ENCODE results near the gene ST8SIA1. TPM values are rescaled to one million over a fixed set of nuclear protein-coding genes. Genes with fewer than 3 reads are reported as not detected.

ST8SIA1 gene
- total and polyA plus RNA-seq, 2 of the 4 experiments (the other 2 are of a cell fraction), result not detected

DNA sequence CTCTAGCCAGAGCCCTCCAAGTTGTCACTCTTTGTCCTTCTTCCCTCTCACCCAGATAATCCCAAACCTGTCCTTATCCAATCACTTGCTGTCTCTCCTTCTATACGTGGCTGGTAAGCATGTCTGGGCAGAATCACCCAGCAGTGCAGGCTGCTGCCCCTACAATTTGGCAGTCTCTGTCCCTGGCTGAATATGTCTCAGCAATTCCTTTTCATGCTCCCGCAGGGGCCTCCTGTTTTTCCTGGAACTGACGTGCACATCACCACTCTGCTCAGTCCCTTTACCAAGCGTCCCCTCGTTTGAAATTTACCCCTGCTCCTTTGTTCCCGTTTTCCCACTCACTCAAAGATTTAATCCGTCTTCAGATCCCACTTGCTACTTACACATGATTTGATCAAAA, 80.0 kb downstream of the ST8SIA1 start:
- H2AK9ac ChIP-seq (replicated peaks; ENCODE audit: low read depth, low read length, poor library complexity), result no peak overlapping the region
- H3K4me2 ChIP-seq (ENCODE audit: low read depth, low read length), result no peak overlapping the region
- H3K4me1 ChIP-seq (ENCODE audit: control insufficient read depth, insufficient read depth, low read length), result no peaks in the 10 kb centered on the region; the same call in 1 of the 2 replicates
- no peak overlapping the region for H3K4ac ChIP-seq (ENCODE audit: low read depth, low read length)
- intact Hi-C loops (cut with micrococcal nuclease) (no loop called here), in situ Hi-C loops (cut with MboI; ENCODE audit: low sequenced_read_pairs) (no loop called here), dilution Hi-C loops (cut with HindIII; ENCODE audit: low sequenced_read_pairs, unreplicated experiment) (no loop called here)
- no peak for ATAC-seq (ENCODE audit: low read depth)
- H3K9ac ChIP-seq (ENCODE audit: low read depth, low read length), result no peak overlapping the region
- H2AK5ac ChIP-seq (ENCODE audit: low read depth, low read length), result no peak overlapping the region
- no peaks in the 10 kb centered on the region for H3K9me1 ChIP-seq (ENCODE audit: insufficient read depth, low read length)
- H2BK5ac ChIP-seq (ENCODE audit: low read depth, low read length, poor library complexity, severe bottlenecking), result no peak overlapping the region
- no peak overlapping the region for H2BK20ac ChIP-seq (ENCODE audit: low read depth, low read length)
- no peak overlapping the region for H3K18ac ChIP-seq (ENCODE audit: low read depth, low read length)
- H4K20me1 ChIP-seq (ENCODE audit: insufficient read depth, low read length), result no peaks in the 10 kb centered on the region
- no peak overlapping the region for H4K91ac ChIP-seq (ENCODE audit: insufficient read depth, low read depth, low read length)
- no TSS peak for BruUV-seq (replicated peaks)
- H3K4me3 ChIP-seq (ENCODE audit: insufficient read depth, low read depth, low read length), result no peak overlapping the region
- no peak overlapping the region for H3K27ac ChIP-seq (ENCODE audit: insufficient read depth, low read length)
- no peak overlapping the region for H2AFZ ChIP-seq (replicated peaks; ENCODE audit: low read length, poor library complexity)
- H3K27me3 ChIP-seq (ENCODE audit: control insufficient read depth, insufficient read depth, low read length), result peaks cover 6% of the 10 kb centered on the region
- no peak overlapping the region for H3K56ac ChIP-seq (ENCODE audit: extremely low read depth, insufficient read depth, low read length)
- no peak overlapping the region for H4K5ac ChIP-seq (ENCODE audit: low read depth, low read length)
- WGBS, 2 experiments (ENCODE audit: extremely low coverage in 2 of 2, insufficient read length in 1 of 2), result 30% methylated on average over 2 of the region's 7 CpGs; no CpG with 5 or more reads in 1 of the 2 experiments
- ChIA-PET POLR2A (ENCODE audit: unreplicated experiment) (no interaction called here), CTCF (no interaction called here)
- no peaks in the 10 kb centered on the region for H3K79me1 ChIP-seq (ENCODE audit: low read depth in 1 of 2, low read length in 2 of 2)
- no peak for TF ChIP-seq POLR2A (IDR thresholded peaks at IDR 0.05; ENCODE audit: low read depth, low read length)
- no peak for TF ChIP-seq MAZ (IDR thresholded peaks at IDR 0.05; ENCODE audit: borderline replicate concordance, low read depth, low read length)
- TF ChIP-seq RAD21 (IDR thresholded peaks at IDR 0.05; ENCODE audit: low read length), result no peak
- TF ChIP-seq, protein P1, sequence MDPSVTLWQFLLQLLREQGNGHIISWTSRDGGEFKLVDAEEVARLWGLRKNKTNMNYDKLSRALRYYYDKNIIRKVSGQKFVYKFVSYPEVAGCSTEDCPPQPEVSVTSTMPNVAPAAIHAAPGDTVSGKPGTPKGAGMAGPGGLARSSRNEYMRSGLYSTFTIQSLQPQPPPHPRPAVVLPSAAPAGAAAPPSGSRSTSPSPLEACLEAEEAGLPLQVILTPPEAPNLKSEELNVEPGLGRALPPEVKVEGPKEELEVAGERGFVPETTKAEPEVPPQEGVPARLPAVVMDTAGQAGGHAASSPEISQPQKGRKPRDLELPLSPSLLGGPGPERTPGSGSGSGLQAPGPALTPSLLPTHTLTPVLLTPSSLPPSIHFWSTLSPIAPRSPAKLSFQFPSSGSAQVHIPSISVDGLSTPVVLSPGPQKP (IDR thresholded peaks at IDR 0.05; ENCODE audit: borderline replicate concordance, low read depth, low read length), result no peak
- TF ChIP-seq SMC3 (IDR thresholded peaks at IDR 0.05; ENCODE audit: low read depth, low read length), result no peak
- TF ChIP-seq MXI1 (IDR thresholded peaks at IDR 0.05; ENCODE audit: borderline replicate concordance, low read depth, low read length), result no peak
- no peak for TF ChIP-seq CEBPB (IDR thresholded peaks at IDR 0.05; ENCODE audit: low read depth, low read length)
- no peak for TF ChIP-seq CHD1 (IDR thresholded peaks at IDR 0.05; ENCODE audit: low read depth, low read length)
- TF ChIP-seq BHLHE40 (IDR thresholded peaks at IDR 0.05; ENCODE audit: low read depth, low read length), result no peak
- no peak for TF ChIP-seq RCOR1 (IDR thresholded peaks at IDR 0.05; ENCODE audit: insufficient replicate concordance, low read length)
- no peak for TF ChIP-seq FOS (IDR thresholded peaks at IDR 0.05; ENCODE audit: low read depth, low read length)
- TF ChIP-seq, protein P2, sequence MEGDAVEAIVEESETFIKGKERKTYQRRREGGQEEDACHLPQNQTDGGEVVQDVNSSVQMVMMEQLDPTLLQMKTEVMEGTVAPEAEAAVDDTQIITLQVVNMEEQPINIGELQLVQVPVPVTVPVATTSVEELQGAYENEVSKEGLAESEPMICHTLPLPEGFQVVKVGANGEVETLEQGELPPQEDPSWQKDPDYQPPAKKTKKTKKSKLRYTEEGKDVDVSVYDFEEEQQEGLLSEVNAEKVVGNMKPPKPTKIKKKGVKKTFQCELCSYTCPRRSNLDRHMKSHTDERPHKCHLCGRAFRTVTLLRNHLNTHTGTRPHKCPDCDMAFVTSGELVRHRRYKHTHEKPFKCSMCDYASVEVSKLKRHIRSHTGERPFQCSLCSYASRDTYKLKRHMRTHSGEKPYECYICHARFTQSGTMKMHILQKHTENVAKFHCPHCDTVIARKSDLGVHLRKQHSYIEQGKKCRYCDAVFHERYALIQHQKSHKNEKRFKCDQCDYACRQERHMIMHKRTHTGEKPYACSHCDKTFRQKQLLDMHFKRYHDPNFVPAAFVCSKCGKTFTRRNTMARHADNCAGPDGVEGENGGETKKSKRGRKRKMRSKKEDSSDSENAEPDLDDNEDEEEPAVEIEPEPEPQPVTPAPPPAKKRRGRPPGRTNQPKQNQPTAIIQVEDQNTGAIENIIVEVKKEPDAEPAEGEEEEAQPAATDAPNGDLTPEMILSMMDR (conservative IDR thresholded peaks at IDR 0.05; ENCODE audit: low read depth, low read length), result no peak
- no peaks in the 10 kb centered on the region for H3K36me3 ChIP-seq (ENCODE audit: control insufficient read depth, insufficient read depth, low read length)
- no peaks in the 10 kb centered on the region for H3K9me3 ChIP-seq (ENCODE audit: control insufficient read depth, insufficient read depth, low read length)
- no peak overlapping the region for H2BK120ac ChIP-seq (ENCODE audit: low read depth, low read length)
- DNase-seq, result no peak
- H3K14ac ChIP-seq (replicated peaks; ENCODE audit: low read depth, low read length), result no peak overlapping the region
- no peak overlapping the region for H4K8ac ChIP-seq (ENCODE audit: low read depth in 2 of 2, low read length in 2 of 2)
- no peak overlapping the region for H3K23ac ChIP-seq (ENCODE audit: low read depth, low read length)
- H2BK15ac ChIP-seq (ENCODE audit: low read depth, low read length), result no peak overlapping the region
